Measurements from ENCODE around the gene LRRC71.
A peak's percentile ranks its signal among the peaks of the same experiment; 100 is the strongest.

The LRRC71 gene

GRCh38 chr1:156920233-156921052, at the start of gene LRRC71:
TSS of gene LRRC71 (plus strand) at chr1:156920632. CDS start at chr1:156920804, 172 bp downstream.
- peak in 1 of 2 donors; percentile 35 for DNase-seq (ENCODE audit: low read depth in 1 of 2, low spot score in 1 of 2)

GRCh38 chr1:156873659-156874058, 46.8 kb upstream of the LRRC71 start:
- DNase-seq (ENCODE audit: low read depth in 1 of 2, low spot score in 1 of 2) = no peak

- no peak for DNase-seq (ENCODE audit: low read depth in 1 of 2, low spot score in 1 of 2)
Measured at GRCh38 chr1:156874142-156874541, 46.3 kb upstream of the LRRC71 start.

- no peak for DNase-seq (ENCODE audit: low read depth in 1 of 2, low spot score in 1 of 2)
Measured at GRCh38 chr1:156874572-156875340, 45.7 kb upstream of the LRRC71 start.

GRCh38 chr1:156875341-156875615, 45.2 kb upstream of the LRRC71 start:
- DNase-seq (ENCODE audit: low read depth in 1 of 2, low spot score in 1 of 2) = no peak

- no peak for DNase-seq (ENCODE audit: low read depth in 1 of 2, low spot score in 1 of 2)
Measured at GRCh38 chr1:156876281-156876680, 44.2 kb upstream of the LRRC71 start.

- DNase-seq (ENCODE audit: low read depth in 1 of 2, low spot score in 1 of 2) = no peak
Measured at GRCh38 chr1:156877433-156878170, 42.8 kb upstream of the LRRC71 start.

- no peak for DNase-seq (ENCODE audit: low read depth in 1 of 2, low spot score in 1 of 2)
Measured at GRCh38 chr1:156879876-156880275, 40.6 kb upstream of the LRRC71 start.

- DNase-seq (ENCODE audit: low read depth in 1 of 2, low spot score in 1 of 2) = no peak
Measured at GRCh38 chr1:156880473-156880872, 40.0 kb upstream of the LRRC71 start.

- DNase-seq (ENCODE audit: low read depth in 1 of 2, low spot score in 1 of 2) = no peak
Measured at GRCh38 chr1:156881101-156881500, 39.3 kb upstream of the LRRC71 start.

GRCh38 chr1:156881663-156882062, 38.8 kb upstream of the LRRC71 start:
- no peak for DNase-seq (ENCODE audit: low read depth in 1 of 2, low spot score in 1 of 2)

- DNase-seq (ENCODE audit: low read depth in 1 of 2, low spot score in 1 of 2) = no peak
Measured at GRCh38 chr1:156882543-156882942, 37.9 kb upstream of the LRRC71 start.

GRCh38 chr1:156883919-156884318, 36.5 kb upstream of the LRRC71 start:
- no peak for DNase-seq (ENCODE audit: low read depth in 1 of 2, low spot score in 1 of 2)

GRCh38 chr1:156884560-156885184, 35.8 kb upstream of the LRRC71 start:
- DNase-seq (ENCODE audit: low read depth in 1 of 2, low spot score in 1 of 2) = no peak

- DNase-seq (ENCODE audit: low read depth in 1 of 2, low spot score in 1 of 2) = no peak
Measured at GRCh38 chr1:156885314-156885713, 35.1 kb upstream of the LRRC71 start.

- no peak for DNase-seq (ENCODE audit: low read depth in 1 of 2, low spot score in 1 of 2)
Measured at GRCh38 chr1:156885880-156886355, 34.5 kb upstream of the LRRC71 start.

GRCh38 chr1:156886583-156887281, 33.7 kb upstream of the LRRC71 start:
- no peak for DNase-seq (ENCODE audit: low read depth in 1 of 2, low spot score in 1 of 2)

- no peak for DNase-seq (ENCODE audit: low read depth in 1 of 2, low spot score in 1 of 2)
Measured at GRCh38 chr1:156887317-156887716, 33.1 kb upstream of the LRRC71 start.

GRCh38 chr1:156887734-156888133, 32.7 kb upstream of the LRRC71 start:
- no peak for DNase-seq (ENCODE audit: low read depth in 1 of 2, low spot score in 1 of 2)

GRCh38 chr1:156889802-156890580, 30.4 kb upstream of the LRRC71 start:
- DNase-seq (ENCODE audit: low read depth in 1 of 2, low spot score in 1 of 2) = peak; percentile 20 to 22
